ENCODE measurements around the gene KRTAP2-4.
"Not testable (repeated sequence)": the region's sequence is repeated elsewhere in the genome, so short reads cannot be mapped to it uniquely, and the experiment has no call there.

The KRTAP2-4 gene

GRCh38 chr17:41064301-41064700 is 1.4 kb downstream of the KRTAP2-4 start:
- no peak for DNase-seq (ENCODE audit: low read depth, low spot score)
- H3K27me3 ChIP-seq (ENCODE audit: insufficient read depth, insufficient read length), result no peaks in the 10 kb centered on the region
- no peaks in the 10 kb centered on the region for H3K4me1 ChIP-seq (ENCODE audit: insufficient read depth, insufficient read length)
- no peak overlapping the region for H3K9ac ChIP-seq (ENCODE audit: insufficient read length, low read depth)
- H3K4me3 ChIP-seq (ENCODE audit: insufficient read length, low read depth), result no peak overlapping the region
- H3K36me3 ChIP-seq (ENCODE audit: insufficient read depth, insufficient read length, low read length), result no peaks in the 10 kb centered on the region
- no peaks in the 10 kb centered on the region for H3K9me3 ChIP-seq (ENCODE audit: insufficient read depth, low read length)
- TF ChIP-seq SUZ12 (IDR thresholded peaks at IDR 0.05; ENCODE audit: extremely low read depth, insufficient read depth, insufficient read length) (no peak), ZNF274 (IDR thresholded peaks at IDR 0.05; ENCODE audit: low read depth, low read length) (no peak), YY1 (IDR thresholded peaks at IDR 0.05; ENCODE audit: insufficient read depth, insufficient read length) (no peak)

DNA sequence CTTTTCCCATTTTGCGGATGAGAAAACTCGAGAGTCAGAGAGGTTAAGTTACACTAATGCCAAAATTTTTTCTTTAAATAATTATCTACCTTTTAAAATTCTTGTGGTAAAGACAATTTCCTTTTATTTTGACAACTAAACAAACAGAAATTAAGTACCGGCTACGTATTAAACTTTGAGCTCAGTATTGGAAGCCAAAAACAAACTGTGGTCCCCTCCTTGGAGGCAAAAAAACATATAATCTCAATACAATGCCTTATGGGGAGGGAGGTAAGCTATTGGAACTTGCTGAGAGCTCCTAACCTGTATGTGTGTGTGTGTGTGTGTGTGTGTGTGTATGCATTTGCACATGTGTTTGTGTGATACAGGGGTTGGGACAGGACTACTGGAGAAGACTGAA is 2.2 kb downstream of the KRTAP2-4 start:
- Histone ChIP-seq H3K4me3 (ENCODE audit: insufficient read length, low read depth) (no peak overlapping the region), H3K36me3 (ENCODE audit: insufficient read depth, insufficient read length, low read length) (no peaks in the 10 kb centered on the region), H3K9ac (ENCODE audit: insufficient read length, low read depth) (no peak overlapping the region), H3K4me1 (ENCODE audit: insufficient read depth, insufficient read length) (no peaks in the 10 kb centered on the region), H3K9me3 (ENCODE audit: insufficient read depth, low read length) (no peaks in the 10 kb centered on the region), H3K27me3 (ENCODE audit: insufficient read depth, insufficient read length) (no peaks in the 10 kb centered on the region)
- DNase-seq (ENCODE audit: low read depth, low spot score), result no peak
- TF ChIP-seq YY1 (IDR thresholded peaks at IDR 0.05; ENCODE audit: insufficient read depth, insufficient read length) (no peak), SUZ12 (IDR thresholded peaks at IDR 0.05; ENCODE audit: extremely low read depth, insufficient read depth, insufficient read length) (no peak), ZNF274 (IDR thresholded peaks at IDR 0.05; ENCODE audit: low read depth, low read length) (no peak)

GRCh38 chr17:41061964-41062363 is 3.7 kb downstream of the KRTAP2-4 start:
- H3K9me3 ChIP-seq (ENCODE audit: insufficient read depth, low read length), result no peaks in the 10 kb centered on the region
- DNase-seq (ENCODE audit: low read depth, low spot score), result no peak
- no peak overlapping the region for H3K4me3 ChIP-seq (ENCODE audit: insufficient read length, low read depth)
- H3K27me3 ChIP-seq (ENCODE audit: insufficient read depth, insufficient read length), result no peaks in the 10 kb centered on the region
- H3K36me3 ChIP-seq (ENCODE audit: insufficient read depth, insufficient read length, low read length), result no peaks in the 10 kb centered on the region
- TF ChIP-seq ZNF274 (IDR thresholded peaks at IDR 0.05; ENCODE audit: low read depth, low read length), result no peak
- no peak for TF ChIP-seq SUZ12 (IDR thresholded peaks at IDR 0.05; ENCODE audit: extremely low read depth, insufficient read depth, insufficient read length)
- H3K4me1 ChIP-seq (ENCODE audit: insufficient read depth, insufficient read length), result no peaks in the 10 kb centered on the region
- H3K9ac ChIP-seq (ENCODE audit: insufficient read length, low read depth), result no peak overlapping the region

DNA sequence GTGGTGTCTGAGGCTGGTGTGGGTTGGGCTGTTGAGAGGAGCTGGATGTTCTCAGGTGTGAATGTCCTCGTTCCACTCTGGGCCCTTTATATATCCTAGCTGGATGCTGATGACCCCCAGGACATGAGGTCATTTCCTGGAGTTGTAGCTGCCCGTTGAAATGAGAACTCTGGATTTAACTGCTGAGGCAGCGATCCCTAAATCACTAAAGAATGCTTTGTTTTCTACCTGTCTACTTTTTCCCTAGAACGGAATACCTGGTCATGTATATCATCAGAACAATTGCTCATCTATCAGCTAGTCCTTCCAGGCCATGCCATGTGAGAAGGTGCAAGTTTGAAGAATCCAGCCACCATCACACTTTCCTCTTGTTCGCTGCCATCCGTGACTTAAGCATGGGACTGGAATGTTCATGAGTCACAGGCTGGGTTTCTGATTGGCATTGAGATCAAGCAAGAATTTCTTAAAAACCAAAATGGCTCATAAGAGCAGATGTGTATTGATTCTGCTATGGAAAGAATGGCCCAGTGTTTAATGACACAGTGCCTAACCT is 5.6 kb downstream of the KRTAP2-4 start, which contains the start of gene KRTAP2-3:
Gene KRTAP2-3 (minus strand): TSS at position 63 of the 553 bp plus-strand sequence. CDS start 64 bp downstream, outside the sequence.
- no peak within 1 kb of the TSS for H3K4me3 ChIP-seq (ENCODE audit: insufficient read length, low read depth)
- no peaks in the 10 kb centered on the region for H3K27me3 ChIP-seq (ENCODE audit: insufficient read depth, insufficient read length)
- no peak for TF ChIP-seq YY1 (IDR thresholded peaks at IDR 0.05; ENCODE audit: insufficient read depth, insufficient read length)
- no peak for TF ChIP-seq ZNF274 (IDR thresholded peaks at IDR 0.05; ENCODE audit: low read depth, low read length)
- no peak for TF ChIP-seq SUZ12 (IDR thresholded peaks at IDR 0.05; ENCODE audit: extremely low read depth, insufficient read depth, insufficient read length)
- H3K9me3 ChIP-seq (ENCODE audit: insufficient read depth, low read length), result no peaks in the 10 kb centered on the region
- H3K9ac ChIP-seq (ENCODE audit: insufficient read length, low read depth), result no peak within 1 kb of the TSS
- no peaks in the 10 kb centered on the region for H3K4me1 ChIP-seq (ENCODE audit: insufficient read depth, insufficient read length)
- no peaks in the 10 kb centered on the region for H3K36me3 ChIP-seq (ENCODE audit: insufficient read depth, insufficient read length, low read length)
- no peak for DNase-seq (ENCODE audit: low read depth, low spot score)

- not testable (repeated sequence) for DNase-seq (ENCODE audit: low read depth, low spot score); H3K4me1 ChIP-seq (ENCODE audit: insufficient read depth, insufficient read length); H3K9ac ChIP-seq (ENCODE audit: insufficient read length, low read depth)
These were observed 6.2 kb downstream of the KRTAP2-4 start for GRCh38 chr17:41059276-41060051.

DNA sequence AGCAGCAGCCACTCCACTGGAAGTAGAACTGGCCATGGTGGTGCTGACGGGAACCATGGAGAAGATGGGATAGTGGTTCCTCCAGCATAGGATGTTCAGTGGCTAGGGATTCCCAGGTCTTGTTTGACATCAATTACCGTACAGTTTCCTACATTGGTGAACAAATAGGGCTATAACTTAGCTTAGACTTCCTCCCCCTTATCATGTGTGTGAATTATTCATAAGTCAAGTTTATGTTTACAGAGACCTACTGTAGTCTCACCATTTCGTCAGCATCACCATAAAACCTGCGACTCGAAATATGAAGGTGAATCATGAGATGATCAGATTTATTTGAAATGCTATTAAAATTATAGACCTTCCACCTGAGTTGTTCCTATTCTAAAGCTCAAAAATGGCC is 6.9 kb downstream of the KRTAP2-4 start:
- no peak for TF ChIP-seq SUZ12 (IDR thresholded peaks at IDR 0.05; ENCODE audit: extremely low read depth, insufficient read depth, insufficient read length)

More at GRCh38 chr17:41059276-41060051, 6.2 kb downstream of the KRTAP2-4 start:
- H3K9me3 ChIP-seq (ENCODE audit: insufficient read depth, low read length); H3K27me3 ChIP-seq (ENCODE audit: insufficient read depth, insufficient read length); H3K36me3 ChIP-seq (ENCODE audit: insufficient read depth, insufficient read length, low read length); H3K4me3 ChIP-seq (ENCODE audit: insufficient read length, low read depth): not testable (repeated sequence)

GRCh38 chr17:41057547-41057946 is 8.1 kb downstream of the KRTAP2-4 start:
- TF ChIP-seq YY1 (IDR thresholded peaks at IDR 0.05; ENCODE audit: insufficient read depth, insufficient read length) (no peak), ZNF274 (IDR thresholded peaks at IDR 0.05; ENCODE audit: low read depth, low read length) (no peak), SUZ12 (IDR thresholded peaks at IDR 0.05; ENCODE audit: extremely low read depth, insufficient read depth, insufficient read length) (no peak)
- no peak overlapping the region for H3K9ac ChIP-seq (ENCODE audit: insufficient read length, low read depth)
- no peaks in the 10 kb centered on the region for H3K9me3 ChIP-seq (ENCODE audit: insufficient read depth, low read length)
- no peaks in the 10 kb centered on the region for H3K4me1 ChIP-seq (ENCODE audit: insufficient read depth, insufficient read length)
- H3K27me3 ChIP-seq (ENCODE audit: insufficient read depth, insufficient read length), result no peaks in the 10 kb centered on the region
- no peaks in the 10 kb centered on the region for H3K36me3 ChIP-seq (ENCODE audit: insufficient read depth, insufficient read length, low read length)
- no peak overlapping the region for H3K4me3 ChIP-seq (ENCODE audit: insufficient read length, low read depth)
- no peak for DNase-seq (ENCODE audit: low read depth, low spot score)

More for the DNA sequence above, 6.9 kb downstream of the KRTAP2-4 start:
- no peak for DNase-seq (ENCODE audit: low read depth, low spot score)
- Histone ChIP-seq H3K9me3 (ENCODE audit: insufficient read depth, low read length) (no peaks in the 10 kb centered on the region), H3K9ac (ENCODE audit: insufficient read length, low read depth) (no peak overlapping the region), H3K4me3 (ENCODE audit: insufficient read length, low read depth) (no peak overlapping the region), H3K27me3 (ENCODE audit: insufficient read depth, insufficient read length) (no peaks in the 10 kb centered on the region), H3K36me3 (ENCODE audit: insufficient read depth, insufficient read length, low read length) (no peaks in the 10 kb centered on the region), H3K4me1 (ENCODE audit: insufficient read depth, insufficient read length) (no peaks in the 10 kb centered on the region)

DNA sequence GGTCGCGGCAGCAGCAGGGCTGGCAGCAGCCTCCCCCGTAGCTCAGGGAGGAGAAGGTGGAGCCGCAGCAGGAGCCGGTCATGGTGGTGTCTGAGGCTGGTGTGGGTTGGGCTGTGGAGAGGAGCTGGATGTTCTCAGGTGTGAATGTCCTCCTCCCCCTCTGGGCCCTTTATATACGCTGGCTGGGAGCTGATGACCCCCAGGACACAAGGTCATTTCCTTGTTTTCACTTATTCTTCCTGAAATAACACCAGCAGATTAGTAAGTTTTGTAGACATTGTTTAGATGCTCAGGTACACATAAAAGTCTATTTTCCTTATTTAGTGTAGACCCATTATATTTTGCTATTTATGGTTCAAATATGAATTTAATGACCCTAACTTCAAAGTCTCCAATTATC is 10.5 kb downstream of the KRTAP2-4 start, which contains the start of gene KRTAP2-2:
Gene KRTAP2-2 (minus strand): TSS at position 101 of the 400 bp plus-strand sequence. CDS start 19 bp downstream, at position 82.
- not testable (repeated sequence) for DNase-seq (ENCODE audit: low read depth, low spot score); H3K9me3 ChIP-seq (ENCODE audit: insufficient read depth, low read length); H3K9ac ChIP-seq (ENCODE audit: insufficient read length, low read depth); H3K4me3 ChIP-seq (ENCODE audit: insufficient read length, low read depth); H3K36me3 ChIP-seq (ENCODE audit: insufficient read depth, insufficient read length, low read length); H3K4me1 ChIP-seq (ENCODE audit: insufficient read depth, insufficient read length); H3K27me3 ChIP-seq (ENCODE audit: insufficient read depth, insufficient read length)

GRCh38 chr17:41054556-41054955 is 11.1 kb downstream of the KRTAP2-4 start:
- H3K9ac ChIP-seq (ENCODE audit: insufficient read length, low read depth); DNase-seq (ENCODE audit: low read depth, low spot score); H3K4me1 ChIP-seq (ENCODE audit: insufficient read depth, insufficient read length); H3K4me3 ChIP-seq (ENCODE audit: insufficient read length, low read depth); H3K27me3 ChIP-seq (ENCODE audit: insufficient read depth, insufficient read length); H3K36me3 ChIP-seq (ENCODE audit: insufficient read depth, insufficient read length, low read length); H3K9me3 ChIP-seq (ENCODE audit: insufficient read depth, low read length): not testable (repeated sequence)

Measured in NT2/D1 (cell line).